Adrenal gland (tissue), 5 donors: ENCODE measurements around the gene FGFR4.

Source experiments
- POLR2A ChIP-seq, 2 donors: fragments of 450-650 bp; IDR thresholded peaks; one replicate each; pipeline ENCODE4 v1.6.1; 2017; ENCODE audit warnings: antibody characterized with exemption in 2 of 2, mild to moderate bottlenecking in 2 of 2, moderate library complexity in 1 of 2
- TF ChIP-seq, protein P1 (sequence below), 6 experiments: fragments of 450-650 bp in 4 of 6; fragments of 200-600 bp in 2 of 6; sonication (generic) in 1 of 6; IDR thresholded peaks; 1 replicate in 5 of 6; 2 replicates in 1 of 6; pipeline versions ENCODE4 v1.5.1 to v1.8.0; 2016 to 2021; ENCODE audit warnings: antibody characterized with exemption in 6 of 6, mild to moderate bottlenecking in 2 of 6, moderate library complexity in 1 of 6
- donor health status: DM: no; HTN: no; CAD: no.

DNA sequence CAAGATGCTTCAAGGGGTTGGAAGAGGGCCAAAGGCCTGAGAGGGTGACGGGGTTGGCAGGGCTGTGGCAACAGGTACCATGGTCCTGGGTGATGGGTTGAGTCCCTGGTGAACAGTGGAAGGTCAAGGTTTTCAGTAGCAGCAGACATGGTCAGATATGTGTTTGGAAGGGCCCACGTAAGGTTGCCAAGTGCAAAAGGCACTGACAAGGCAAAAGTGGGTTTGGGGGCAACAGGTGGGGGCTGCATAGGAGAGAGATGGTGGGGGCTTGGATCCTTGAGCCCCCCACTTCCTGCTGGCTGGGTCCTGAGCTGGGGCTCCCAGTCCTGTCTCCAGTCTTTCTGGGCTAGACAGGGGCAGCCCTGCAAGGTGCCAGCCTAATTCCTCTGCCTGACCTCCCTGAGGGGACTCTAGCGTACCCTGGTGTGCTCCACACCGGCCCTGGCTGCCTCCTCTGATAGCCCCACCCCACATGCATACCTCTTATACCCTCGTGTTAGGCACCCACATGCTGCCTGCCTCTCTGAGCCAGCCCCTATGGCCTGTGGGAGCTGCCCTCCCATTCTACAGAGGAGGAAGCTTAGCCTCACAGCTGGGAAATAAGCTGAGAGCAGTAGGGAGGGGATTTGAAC lies 26.0 kb downstream of the FGFR4 start:
- no peak for TF ChIP-seq POLR2A (IDR thresholded peaks at IDR 0.05)
- TF ChIP-seq, protein P1, sequence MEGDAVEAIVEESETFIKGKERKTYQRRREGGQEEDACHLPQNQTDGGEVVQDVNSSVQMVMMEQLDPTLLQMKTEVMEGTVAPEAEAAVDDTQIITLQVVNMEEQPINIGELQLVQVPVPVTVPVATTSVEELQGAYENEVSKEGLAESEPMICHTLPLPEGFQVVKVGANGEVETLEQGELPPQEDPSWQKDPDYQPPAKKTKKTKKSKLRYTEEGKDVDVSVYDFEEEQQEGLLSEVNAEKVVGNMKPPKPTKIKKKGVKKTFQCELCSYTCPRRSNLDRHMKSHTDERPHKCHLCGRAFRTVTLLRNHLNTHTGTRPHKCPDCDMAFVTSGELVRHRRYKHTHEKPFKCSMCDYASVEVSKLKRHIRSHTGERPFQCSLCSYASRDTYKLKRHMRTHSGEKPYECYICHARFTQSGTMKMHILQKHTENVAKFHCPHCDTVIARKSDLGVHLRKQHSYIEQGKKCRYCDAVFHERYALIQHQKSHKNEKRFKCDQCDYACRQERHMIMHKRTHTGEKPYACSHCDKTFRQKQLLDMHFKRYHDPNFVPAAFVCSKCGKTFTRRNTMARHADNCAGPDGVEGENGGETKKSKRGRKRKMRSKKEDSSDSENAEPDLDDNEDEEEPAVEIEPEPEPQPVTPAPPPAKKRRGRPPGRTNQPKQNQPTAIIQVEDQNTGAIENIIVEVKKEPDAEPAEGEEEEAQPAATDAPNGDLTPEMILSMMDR (IDR thresholded peaks at IDR 0.05): no peak
